GM18870 (cell line): ENCODE measurements around the gene VTA1.

Source experiments
- ATAC-seq: cut with Tn5 transposase; IDR thresholded peaks from one replicate; pipeline ENCODE4 v1.9.1; 2021; ENCODE audit warnings: moderate library complexity; ENCODE audit not compliant: unreplicated experiment

VTA1 gene

GRCh38 chr6:142260748-142261147 lies 113.7 kb downstream of the VTA1 start:
- ATAC-seq = no peak

- no peak for ATAC-seq
Observed at GRCh38 chr6:142262231-142262630, 115.2 kb downstream of the VTA1 start.

GRCh38 chr6:142265476-142265875 lies 118.4 kb downstream of the VTA1 start:
- ATAC-seq = no peak

- no peak for ATAC-seq
Observed at GRCh38 chr6:142266060-142266459, 119.0 kb downstream of the VTA1 start.

GRCh38 chr6:142271476-142271875 lies 124.4 kb downstream of the VTA1 start:
- ATAC-seq = no peak
